Adrenal gland (tissue), 5 donors: Measurements from ENCODE around the gene DCC.

Experiments
- POLR2A ChIP-seq, 2 donors: fragments of 450-650 bp; IDR thresholded peaks; one replicate each; pipeline ENCODE4 v1.6.1; 2017; ENCODE audit warnings: antibody characterized with exemption in 2 of 2, mild to moderate bottlenecking in 2 of 2, moderate library complexity in 1 of 2
- TF ChIP-seq, protein P1 (sequence below), 6 experiments: fragments of 450-650 bp in 4 of 6; fragments of 200-600 bp in 2 of 6; sonication (generic) in 1 of 6; IDR thresholded peaks; 1 replicate in 5 of 6; 2 replicates in 1 of 6; pipeline versions ENCODE4 v1.5.1 to v1.8.0; 2016 to 2021; ENCODE audit warnings: antibody characterized with exemption in 6 of 6, mild to moderate bottlenecking in 2 of 6, moderate library complexity in 1 of 6
- donor health status: DM: no; HTN: no; CAD: no.

DNA sequence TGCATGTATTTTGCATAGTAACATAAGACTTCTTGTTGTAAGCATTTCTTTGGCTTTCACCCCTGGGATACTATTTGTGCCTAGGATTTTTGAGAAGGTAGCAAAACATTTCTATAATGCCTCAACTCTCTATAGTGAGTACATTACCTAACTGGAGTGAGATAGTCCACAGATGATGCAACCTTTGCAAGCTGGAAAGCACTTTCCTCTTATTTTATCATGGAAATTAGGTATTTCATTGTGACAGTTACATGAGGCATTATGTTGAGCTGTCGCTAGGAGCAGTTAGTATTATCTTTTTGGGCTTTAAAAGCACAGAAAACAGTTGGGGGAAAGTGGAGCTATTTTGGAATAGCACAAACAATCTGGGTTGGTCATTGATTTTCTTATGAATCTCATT, 786.2 kb downstream of the DCC start:
- TF ChIP-seq, protein P1, sequence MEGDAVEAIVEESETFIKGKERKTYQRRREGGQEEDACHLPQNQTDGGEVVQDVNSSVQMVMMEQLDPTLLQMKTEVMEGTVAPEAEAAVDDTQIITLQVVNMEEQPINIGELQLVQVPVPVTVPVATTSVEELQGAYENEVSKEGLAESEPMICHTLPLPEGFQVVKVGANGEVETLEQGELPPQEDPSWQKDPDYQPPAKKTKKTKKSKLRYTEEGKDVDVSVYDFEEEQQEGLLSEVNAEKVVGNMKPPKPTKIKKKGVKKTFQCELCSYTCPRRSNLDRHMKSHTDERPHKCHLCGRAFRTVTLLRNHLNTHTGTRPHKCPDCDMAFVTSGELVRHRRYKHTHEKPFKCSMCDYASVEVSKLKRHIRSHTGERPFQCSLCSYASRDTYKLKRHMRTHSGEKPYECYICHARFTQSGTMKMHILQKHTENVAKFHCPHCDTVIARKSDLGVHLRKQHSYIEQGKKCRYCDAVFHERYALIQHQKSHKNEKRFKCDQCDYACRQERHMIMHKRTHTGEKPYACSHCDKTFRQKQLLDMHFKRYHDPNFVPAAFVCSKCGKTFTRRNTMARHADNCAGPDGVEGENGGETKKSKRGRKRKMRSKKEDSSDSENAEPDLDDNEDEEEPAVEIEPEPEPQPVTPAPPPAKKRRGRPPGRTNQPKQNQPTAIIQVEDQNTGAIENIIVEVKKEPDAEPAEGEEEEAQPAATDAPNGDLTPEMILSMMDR (IDR thresholded peaks at IDR 0.05), result no peak
- no peak for TF ChIP-seq POLR2A (IDR thresholded peaks at IDR 0.05)
